Activated B cell treated with CpG ODN at 0.5 μM for 24 hours (primary cell): ENCODE measurements around the gene CCDC24. TPM values are rescaled to one million over a fixed set of nuclear protein-coding genes. Genes with fewer than 3 reads are reported as not detected.

Source experiments
- ATAC-seq: fragments of 200-7000 bp; cut with Tn5 transposase; one replicate; pipeline ENCODE4 v1.10.0; 2021; ENCODE audit warnings: low read depth, mild to moderate bottlenecking, moderate library complexity
- CTCF ChIA-PET: fragments of 350-600 bp; sonication (Branson Sonifier 250); formaldehyde crosslinking; loops from one replicate; lab custom pipeline; 2021; ENCODE audit warnings: antibody characterized with exemption; lab: Charles Lee
- POLR2A ChIA-PET: fragments of 350-600 bp; sonication (Branson Sonifier 250); formaldehyde crosslinking; loops from one replicate; lab custom pipeline; 2021; ENCODE audit warnings: antibody characterized with exemption; lab: Charles Lee
- DNase-seq: peaks from one replicate; pipeline ENCODE4 v3.0.0; 2022
- H3K27ac Mint-ChIP-seq: one replicate; pipeline ENCODE4 v1.8.0; 2020; ENCODE audit warnings: mixed read lengths
- H3K27me3 Mint-ChIP-seq: one replicate; pipeline ENCODE4 v1.8.0; 2021; ENCODE audit warnings: mixed read lengths
- H3K36me3 Mint-ChIP-seq: one replicate; pipeline ENCODE4 v1.8.0; 2021; ENCODE audit warnings: low read depth, mixed read lengths
- H3K4me1 Mint-ChIP-seq: one replicate; pipeline ENCODE4 v1.8.0; 2021; ENCODE audit warnings: mixed read lengths
- H3K4me3 Mint-ChIP-seq: one replicate; pipeline ENCODE4 v1.8.0; 2020; ENCODE audit warnings: mild to moderate bottlenecking, mixed read lengths
- H3K9me3 Mint-ChIP-seq: one replicate; pipeline ENCODE4 v1.8.0; 2020; ENCODE audit warnings: mixed read lengths
- CTCF ChIP-seq: fragments of 200-600 bp; IDR thresholded peaks from one replicate; pipeline ENCODE4 v1.8.0; 2022; ENCODE audit warnings: antibody characterized with exemption, mild to moderate bottlenecking
- intact Hi-C: fragments of 100-400 bp; cut with micrococcal nuclease; formaldehyde crosslinking; loops from one replicate; pipeline ENCODE4 v1.15.1; 2024
- total RNA-seq: library from RNA; stranded (reverse); gene quantifications from 2 replicates; pipeline ENCODE4 v1.2.3, GENCODE V29; 2022

CCDC24 gene
- total RNA-seq, 1 donor from 2014 or later, result 15.1 TPM

DNA sequence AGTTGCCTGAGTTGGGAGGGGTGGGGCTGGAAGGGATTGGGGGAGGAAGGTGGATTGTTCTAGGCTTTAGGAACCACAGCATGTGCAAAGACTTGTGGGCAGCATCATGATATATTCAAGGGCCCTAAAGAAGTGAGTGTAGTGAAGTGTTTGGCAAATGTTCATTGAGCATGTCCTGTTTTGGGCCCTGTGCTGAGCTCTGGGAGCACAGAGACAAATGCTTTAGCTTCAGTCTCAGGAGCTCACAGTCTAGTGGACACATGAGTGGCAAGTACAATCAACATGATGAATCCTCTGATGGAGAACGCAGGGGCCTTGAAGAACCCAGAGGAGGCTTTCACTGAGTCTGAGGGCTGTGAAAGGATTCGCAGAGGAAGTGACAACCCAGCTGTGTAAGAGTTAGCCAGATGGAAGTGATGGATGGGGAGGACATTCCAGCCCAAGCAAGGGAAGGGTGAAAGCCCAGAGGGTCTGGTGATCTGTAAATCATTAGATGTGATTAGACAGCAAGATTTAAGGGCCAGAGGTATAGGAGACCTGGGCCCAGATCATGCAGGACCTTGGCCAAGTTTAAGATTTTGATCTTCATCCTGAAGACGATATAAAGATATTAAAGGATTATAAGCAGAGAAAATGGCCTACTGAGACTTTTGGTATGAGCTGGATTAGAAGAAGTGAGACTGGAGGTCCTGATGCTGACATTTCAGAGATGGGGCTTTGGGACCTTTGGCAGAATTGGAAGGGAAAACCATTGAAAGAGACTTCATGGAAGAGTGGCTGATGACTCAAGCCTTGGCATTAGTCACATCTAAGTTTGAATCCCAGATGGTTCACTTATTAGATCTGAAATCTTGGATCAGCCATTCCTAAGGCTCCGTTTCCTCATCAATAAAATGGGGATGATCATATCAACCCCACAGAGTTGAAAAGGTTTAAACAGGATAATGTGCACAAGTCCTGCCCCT lies 40.1 kb upstream of the CCDC24 start:
- ChIA-PET POLR2A (no interaction called here), CTCF (no interaction called here)
- H3K27me3 Mint-ChIP-seq, result no peaks in the 10 kb centered on the region
- H3K27ac Mint-ChIP-seq, result no peak overlapping the region
- ATAC-seq (no peak), DNase-seq (no peak)
- no peak for TF ChIP-seq CTCF
- H3K4me1 Mint-ChIP-seq, result peaks cover 25% of the 10 kb centered on the region
- peaks cover 16% of the 10 kb centered on the region for H3K36me3 Mint-ChIP-seq
- peak overlapping the region; percentile 1 for H3K4me3 Mint-ChIP-seq
- H3K9me3 Mint-ChIP-seq, result no peaks in the 10 kb centered on the region
- intact Hi-C loops, result no loop called here

GRCh38 chr1:43952731-43953346 lies 38.6 kb upstream of the CCDC24 start:
- TF ChIP-seq CTCF, result no peak
- Mint-ChIP-seq H3K27me3 (no peaks in the 10 kb centered on the region), H3K4me3 (no peak overlapping the region), H3K36me3 (peaks cover 21% of the 10 kb centered on the region), H3K27ac (no peak overlapping the region), H3K4me1 (peaks cover 17% of the 10 kb centered on the region), H3K9me3 (no peaks in the 10 kb centered on the region)
- DNase-seq, result no peak
- intact Hi-C loops, result no loop called here
- CTCF ChIA-PET, result interaction anchor here (1.2 kb wide), 1 partner anchor 84 kb away, joined by 3 read pairs; no protein-coding TSS in a partner anchor
- no peak for ATAC-seq
- POLR2A ChIA-PET, result no interaction called here

- Mint-ChIP-seq H3K4me1 (peaks cover 12% of the 10 kb centered on the region), H3K27me3 (no peaks in the 10 kb centered on the region), H3K27ac (no peak overlapping the region), H3K36me3 (peaks cover 26% of the 10 kb centered on the region), H3K4me3 (no peak overlapping the region), H3K9me3 (no peaks in the 10 kb centered on the region)
- intact Hi-C loops, result no loop called here
- POLR2A ChIA-PET, result interaction anchor here (0.6 kb wide), 1 partner anchor 45 kb away, joined by 3 read pairs; no protein-coding TSS in a partner anchor
- ATAC-seq (no peak), DNase-seq (no peak)
- no peak for TF ChIP-seq CTCF
- CTCF ChIA-PET, result interaction anchor here (1.2 kb wide), 1 partner anchor 83 kb away, joined by 3 read pairs; no protein-coding TSS in a partner anchor
Measured at GRCh38 chr1:43953361-43953760, 38.0 kb upstream of the CCDC24 start.

DNA sequence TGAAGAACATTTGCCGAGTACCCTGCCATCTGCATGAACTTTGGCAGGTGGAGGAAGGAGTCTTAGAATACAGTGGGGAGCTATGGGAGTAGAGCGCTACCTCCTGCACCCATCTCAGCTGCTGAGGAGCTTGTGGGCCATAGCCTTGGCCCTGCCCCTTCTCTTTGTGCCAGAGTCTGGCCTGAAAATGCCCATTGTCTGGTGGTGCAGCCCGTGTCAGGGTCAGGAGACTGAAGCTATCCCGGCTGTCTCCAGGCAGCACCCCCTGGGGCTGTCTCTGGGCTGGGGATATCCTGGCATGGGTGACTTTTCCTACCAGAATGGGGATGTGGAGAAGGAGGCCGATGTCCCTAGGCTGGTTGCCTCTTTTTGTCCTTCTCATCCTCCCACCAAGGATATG lies 37.4 kb upstream of the CCDC24 start:
- DNase-seq, result no peak
- CTCF ChIA-PET, result interaction anchor here (1.2 kb wide), 1 partner anchor 83 kb away, joined by 3 read pairs; no protein-coding TSS in a partner anchor
- Mint-ChIP-seq H3K4me1 (peaks cover 9% of the 10 kb centered on the region), H3K27me3 (no peaks in the 10 kb centered on the region), H3K27ac (no peak overlapping the region), H3K36me3 (peaks cover 33% of the 10 kb centered on the region), H3K4me3 (no peak overlapping the region), H3K9me3 (no peaks in the 10 kb centered on the region)
- POLR2A ChIA-PET, result interaction anchor here (1.2 kb wide), 1 partner anchor 7 kb away, joined by 4 read pairs; the partner anchor contains the start of gene IPO13
- ATAC-seq, result no peak
- intact Hi-C loops, result no loop called here
- TF ChIP-seq CTCF, result no peak

GRCh38 chr1:43956234-43956633 lies 35.2 kb upstream of the CCDC24 start:
- Mint-ChIP-seq H3K9me3 (no peaks in the 10 kb centered on the region), H3K4me3 (no peak overlapping the region), H3K4me1 (peaks cover 5% of the 10 kb centered on the region), H3K27me3 (no peaks in the 10 kb centered on the region), H3K27ac (no peak overlapping the region), H3K36me3 (peaks cover 32% of the 10 kb centered on the region)
- intact Hi-C loops, result no loop called here
- TF ChIP-seq CTCF, result no peak
- ChIA-PET CTCF (no interaction called here), POLR2A (no interaction called here)
- ATAC-seq (no peak), DNase-seq (no peak)
